Measurements from ENCODE around the gene SPEN. TPM values are rescaled to one million over a fixed set of nuclear protein-coding genes. Genes with fewer than 3 reads are reported as not detected.

SPEN gene
- total RNA-seq (2014; rRNA removed; shearing (Covaris generic); ENCODE audit: low replicate concordance), result 17.9 and 26.8 TPM in 2 replicates

GRCh38 chr1:15847100-15847892 is at the start of gene SPEN:
SPEN (plus strand) TSS chr1:15847707; CDS start chr1:15848068, 361 bp downstream.
- DNase-seq, result peak; percentile 98
- Histone ChIP-seq H3K4me2 (ENCODE audit: low read depth, low read length, poor library complexity, severe bottlenecking) (peak within 1 kb of the TSS; percentile 86), H3K27ac (ENCODE audit: low read length) (peak within 1 kb of the TSS; percentile 80), H3K9me2 (replicated peaks; ENCODE audit: insufficient read depth, low read length) (no peaks in the 10 kb centered on the region), H3K36me3 (ENCODE audit: insufficient read depth, low read length) (no peaks in the 10 kb centered on the region), H3K9ac (ENCODE audit: low read length) (peak within 1 kb of the TSS; percentile 81), H3K4me1 (ENCODE audit: low read length) (peaks cover 75% of the 10 kb centered on the region), H2AFZ (ENCODE audit: low read length) (peak within 1 kb of the TSS; percentile 90; the same call in 1 of the 2 replicates), H3K27me3 (ENCODE audit: low read length) (no peaks in the 10 kb centered on the region), H3K79me2 (ENCODE audit: low read length) (peaks cover 34% of the 10 kb centered on the region), H3K9me3 (ENCODE audit: low read length) (no peaks in the 10 kb centered on the region), H4K20me1 (ENCODE audit: insufficient read depth, low read depth, low read length) (peaks cover 26% of the 10 kb centered on the region; the same call in 1 of the 2 replicates), H3K4me3 (ENCODE audit: low read length) (peak within 1 kb of the TSS; percentile 72)

- no peak overlapping the region for H3K9ac ChIP-seq (ENCODE audit: low read length)
- no peaks in the 10 kb centered on the region for H4K20me1 ChIP-seq (ENCODE audit: insufficient read depth, low read depth, low read length)
- no peak for DNase-seq
- no peak overlapping the region for H2AFZ ChIP-seq (ENCODE audit: low read length)
- no peaks in the 10 kb centered on the region for H3K9me3 ChIP-seq (ENCODE audit: low read length)
- H3K9me2 ChIP-seq (replicated peaks; ENCODE audit: insufficient read depth, low read length), result no peaks in the 10 kb centered on the region
- H3K27me3 ChIP-seq (ENCODE audit: low read length), result no peaks in the 10 kb centered on the region
- no peaks in the 10 kb centered on the region for H3K4me1 ChIP-seq (ENCODE audit: low read length)
- H3K79me2 ChIP-seq (ENCODE audit: low read length), result no peaks in the 10 kb centered on the region
- no peak overlapping the region for H3K4me2 ChIP-seq (ENCODE audit: low read depth, low read length, poor library complexity, severe bottlenecking)
- H3K36me3 ChIP-seq (ENCODE audit: insufficient read depth, low read length), result no peaks in the 10 kb centered on the region
- H3K27ac ChIP-seq (ENCODE audit: low read length), result no peak overlapping the region
- H3K4me3 ChIP-seq (ENCODE audit: low read length), result no peak overlapping the region
Measured at GRCh38 chr1:15799004-15799867, 48.3 kb upstream of the SPEN start.

GRCh38 chr1:15799928-15800835 is 47.3 kb upstream of the SPEN start:
- no peaks in the 10 kb centered on the region for H3K27me3 ChIP-seq (ENCODE audit: low read length)
- no peaks in the 10 kb centered on the region for H3K79me2 ChIP-seq (ENCODE audit: low read length)
- H3K4me3 ChIP-seq (ENCODE audit: low read length), result no peak overlapping the region
- H3K36me3 ChIP-seq (ENCODE audit: insufficient read depth, low read length), result no peaks in the 10 kb centered on the region
- H3K27ac ChIP-seq (ENCODE audit: low read length), result no peak overlapping the region
- no peak overlapping the region for H3K4me2 ChIP-seq (ENCODE audit: low read depth, low read length, poor library complexity, severe bottlenecking)
- no peak for DNase-seq
- no peaks in the 10 kb centered on the region for H4K20me1 ChIP-seq (ENCODE audit: insufficient read depth, low read depth, low read length)
- no peaks in the 10 kb centered on the region for H3K9me3 ChIP-seq (ENCODE audit: low read length)
- H2AFZ ChIP-seq (ENCODE audit: low read length), result no peak overlapping the region
- H3K9ac ChIP-seq (ENCODE audit: low read length), result no peak overlapping the region
- H3K4me1 ChIP-seq (ENCODE audit: low read length), result no peaks in the 10 kb centered on the region
- no peaks in the 10 kb centered on the region for H3K9me2 ChIP-seq (replicated peaks; ENCODE audit: insufficient read depth, low read length)

- Histone ChIP-seq H3K4me1 (ENCODE audit: low read length) (no peaks in the 10 kb centered on the region), H4K20me1 (ENCODE audit: insufficient read depth, low read depth, low read length) (no peaks in the 10 kb centered on the region), H3K9me3 (ENCODE audit: low read length) (no peaks in the 10 kb centered on the region), H3K36me3 (ENCODE audit: insufficient read depth, low read length) (no peaks in the 10 kb centered on the region), H2AFZ (ENCODE audit: low read length) (no peak overlapping the region), H3K9ac (ENCODE audit: low read length) (no peak overlapping the region), H3K79me2 (ENCODE audit: low read length) (no peaks in the 10 kb centered on the region), H3K27ac (ENCODE audit: low read length) (no peak overlapping the region), H3K4me3 (ENCODE audit: low read length) (no peak overlapping the region), H3K27me3 (ENCODE audit: low read length) (no peaks in the 10 kb centered on the region), H3K4me2 (ENCODE audit: low read depth, low read length, poor library complexity, severe bottlenecking) (no peak overlapping the region), H3K9me2 (replicated peaks; ENCODE audit: insufficient read depth, low read length) (no peaks in the 10 kb centered on the region)
- no peak for DNase-seq
Measured at GRCh38 chr1:15802234-15802965, 45.1 kb upstream of the SPEN start.

GRCh38 chr1:15803380-15803779 is 44.1 kb upstream of the SPEN start:
- no peak overlapping the region for H2AFZ ChIP-seq (ENCODE audit: low read length)
- no peaks in the 10 kb centered on the region for H3K27me3 ChIP-seq (ENCODE audit: low read length)
- H3K36me3 ChIP-seq (ENCODE audit: insufficient read depth, low read length), result no peaks in the 10 kb centered on the region
- no peaks in the 10 kb centered on the region for H3K4me1 ChIP-seq (ENCODE audit: low read length)
- no peaks in the 10 kb centered on the region for H3K79me2 ChIP-seq (ENCODE audit: low read length)
- H4K20me1 ChIP-seq (ENCODE audit: insufficient read depth, low read depth, low read length), result no peaks in the 10 kb centered on the region
- H3K9ac ChIP-seq (ENCODE audit: low read length), result no peak overlapping the region
- no peak overlapping the region for H3K4me3 ChIP-seq (ENCODE audit: low read length)
- DNase-seq, result peak; percentile 74
- no peaks in the 10 kb centered on the region for H3K9me3 ChIP-seq (ENCODE audit: low read length)
- H3K27ac ChIP-seq (ENCODE audit: low read length), result no peak overlapping the region
- no peaks in the 10 kb centered on the region for H3K9me2 ChIP-seq (replicated peaks; ENCODE audit: insufficient read depth, low read length)
- no peak overlapping the region for H3K4me2 ChIP-seq (ENCODE audit: low read depth, low read length, poor library complexity, severe bottlenecking)

- Histone ChIP-seq H2AFZ (ENCODE audit: low read length) (no peak overlapping the region), H3K36me3 (ENCODE audit: insufficient read depth, low read length) (no peaks in the 10 kb centered on the region), H3K79me2 (ENCODE audit: low read length) (no peaks in the 10 kb centered on the region), H3K4me1 (ENCODE audit: low read length) (no peaks in the 10 kb centered on the region), H3K27ac (ENCODE audit: low read length) (no peak overlapping the region), H4K20me1 (ENCODE audit: insufficient read depth, low read depth, low read length) (no peaks in the 10 kb centered on the region), H3K4me3 (ENCODE audit: low read length) (no peak overlapping the region), H3K9me3 (ENCODE audit: low read length) (no peaks in the 10 kb centered on the region), H3K4me2 (ENCODE audit: low read depth, low read length, poor library complexity, severe bottlenecking) (no peak overlapping the region), H3K9me2 (replicated peaks; ENCODE audit: insufficient read depth, low read length) (no peaks in the 10 kb centered on the region), H3K27me3 (ENCODE audit: low read length) (no peaks in the 10 kb centered on the region), H3K9ac (ENCODE audit: low read length) (no peak overlapping the region)
- DNase-seq, result no peak
Measured at GRCh38 chr1:15804060-15804459, 43.4 kb upstream of the SPEN start.

- DNase-seq, result no peak
- H3K4me3 ChIP-seq (ENCODE audit: low read length), result no peak overlapping the region
- H3K27ac ChIP-seq (ENCODE audit: low read length), result no peak overlapping the region
- no peaks in the 10 kb centered on the region for H3K79me2 ChIP-seq (ENCODE audit: low read length)
- H2AFZ ChIP-seq (ENCODE audit: low read length), result no peak overlapping the region
- H3K9ac ChIP-seq (ENCODE audit: low read length), result no peak overlapping the region
- H3K9me3 ChIP-seq (ENCODE audit: low read length), result no peaks in the 10 kb centered on the region
- H3K4me1 ChIP-seq (ENCODE audit: low read length), result no peaks in the 10 kb centered on the region
- H3K4me2 ChIP-seq (ENCODE audit: low read depth, low read length, poor library complexity, severe bottlenecking), result no peak overlapping the region
- H3K36me3 ChIP-seq (ENCODE audit: insufficient read depth, low read length), result no peaks in the 10 kb centered on the region
- no peaks in the 10 kb centered on the region for H3K9me2 ChIP-seq (replicated peaks; ENCODE audit: insufficient read depth, low read length)
- no peaks in the 10 kb centered on the region for H3K27me3 ChIP-seq (ENCODE audit: low read length)
- no peaks in the 10 kb centered on the region for H4K20me1 ChIP-seq (ENCODE audit: insufficient read depth, low read depth, low read length)
Measured at GRCh38 chr1:15807121-15807520, 40.4 kb upstream of the SPEN start.

Measured in Karpas-422 (cell line).